Keratinocyte (primary cell): Measurements from ENCODE around the gene TPT1.

Experiments used
- CTCF ChIP-seq, 3 experiments: IDR thresholded peaks in 1 of 3; conservative IDR thresholded peaks in 1 of 3; optimal IDR thresholded peaks in 1 of 3; 2 replicates in 2 of 3; 3 replicates in 1 of 3; pipeline versions ENCODE3 to v1.5.1; 2011; ENCODE audit warnings: low read length in 3 of 3, mild to moderate bottlenecking in 3 of 3, moderate library complexity in 2 of 3, control low read depth in 1 of 3, inconsistent platforms in 1 of 3; ENCODE audit not compliant: insufficient read depth in 2 of 3; ENCODE audit errors: extremely low read depth in 1 of 3
- EZH2 ChIP-seq: IDR thresholded peaks from one replicate; pipeline ENCODE4 v1.6.1; 2012; ENCODE audit warnings: inconsistent platforms, mild to moderate bottlenecking, low read length, moderate library complexity

- TF ChIP-seq CTCF (optimal IDR thresholded peaks at IDR 0.05 in 1 of 3, IDR thresholded peaks at IDR 0.05 in 1 of 3, conservative IDR thresholded peaks at IDR 0.05 in 1 of 3; ENCODE audit: extremely low read depth in 1 of 3, insufficient read depth in 2 of 3, low read length in 3 of 3) (no peak), EZH2 (no peak)
Observed at GRCh38 chr13:45332831-45333219, 8.2 kb downstream of the TPT1 start.
